Stimulated activated CD4-positive, alpha-beta T cell treated with anti-CD3 and anti-CD28 coated beads, Interleukin-1b, Interleukin-23, amount 100 ng/mL, for 4 hours (primary cell): Measurements from ENCODE around the gene CLDND2.

Experiments
- DNase-seq, 2 donors: peaks; one replicate each; pipeline ENCODE4 v3.0.0-alpha.2; 2020; ENCODE audit warnings: low read depth in 2 of 2

CLDND2 gene

GRCh38 chr19:51382004-51382403 is 13.2 kb upstream of the CLDND2 start:
- no peak for DNase-seq

- no peak for DNase-seq
Observed at GRCh38 chr19:51380379-51380778, 11.6 kb upstream of the CLDND2 start.

- DNase-seq: no peak
Observed at GRCh38 chr19:51377422-51377821, 8.6 kb upstream of the CLDND2 start.

- no peak for DNase-seq
Observed at GRCh38 chr19:51375504-51376221, 6.9 kb upstream of the CLDND2 start.

- peak; percentile 42 to 58 for DNase-seq
Observed at GRCh38 chr19:51372649-51373504, 4.1 kb upstream of the CLDND2 start, which contains the start of gene NKG7. NKG7 (minus strand) TSS chr19:51372654; CDS start chr19:51372535, 119 bp downstream.

GRCh38 chr19:51372021-51372648 is 3.3 kb upstream of the CLDND2 start:
- DNase-seq: no peak

GRCh38 chr19:51371186-51371690 is 2.4 kb upstream of the CLDND2 start:
- DNase-seq: no peak

GRCh38 chr19:51370230-51370629 is 1.4 kb upstream of the CLDND2 start:
- no peak for DNase-seq

- peak; percentile 97 to 98 for DNase-seq
Observed at GRCh38 chr19:51367565-51368365, 1.0 kb downstream of the CLDND2 start.

GRCh38 chr19:51367255-51367564 is 1.6 kb downstream of the CLDND2 start:
- DNase-seq: no peak

GRCh38 chr19:51366389-51367254 is 2.2 kb downstream of the CLDND2 start:
- DNase-seq: peak; percentile 85 to 88

- no peak for DNase-seq
Observed at GRCh38 chr19:51365965-51366388, 2.8 kb downstream of the CLDND2 start, which contains the start of gene ETFB. ETFB (minus strand) TSS chr19:51366388; CDS start chr19:51366326, 62 bp downstream.

- no peak for DNase-seq
Observed at GRCh38 chr19:51365211-51365964, 3.4 kb downstream of the CLDND2 start.

- DNase-seq: no peak
Observed at GRCh38 chr19:51364200-51365106, 4.3 kb downstream of the CLDND2 start.

GRCh38 chr19:51361239-51361638 is 7.6 kb downstream of the CLDND2 start:
- DNase-seq: no peak

- no peak for DNase-seq
Observed at GRCh38 chr19:51359294-51359693, 9.5 kb downstream of the CLDND2 start.

- DNase-seq: no peak
Observed at GRCh38 chr19:51357952-51358351, 10.9 kb downstream of the CLDND2 start.

GRCh38 chr19:51356159-51356801 is 12.5 kb downstream of the CLDND2 start:
- no peak for DNase-seq
